Liver (tissue), 9 donors: Measurements from ENCODE around the gene ATXN7L3. TPM values are rescaled to one million over a fixed set of nuclear protein-coding genes. Genes with fewer than 3 reads are reported as not detected.

Experiments
- DNase-seq: peaks from one replicate; pipeline ENCODE4 v3.0.0-alpha.2; 2017; ENCODE audit warnings: low spot score
- H3K27ac ChIP-seq, 2 donors: one replicate each; pipeline ENCODE4 v1.7.0; 2013; ENCODE audit warnings: inconsistent platforms in 2 of 2, low read length in 2 of 2, control low read depth in 1 of 2, low read depth in 1 of 2, mild to moderate bottlenecking in 1 of 2
- H3K27me3 ChIP-seq, 4 donors: one replicate each; pipeline versions ENCODE4 v1.6.1 to v1.7.0; 2013; ENCODE audit warnings: low read length in 3 of 4, inconsistent platforms in 1 of 4, mild to moderate bottlenecking in 1 of 4, moderate library complexity in 1 of 4; ENCODE audit not compliant: control insufficient read depth in 4 of 4, insufficient read depth in 4 of 4
- H3K36me3 ChIP-seq, 4 donors: one replicate each; pipeline versions ENCODE4 v1.6.1 to v1.7.0; 2013; ENCODE audit warnings: low read length in 3 of 4, mild to moderate bottlenecking in 3 of 4, low read depth in 1 of 4, moderate library complexity in 1 of 4; ENCODE audit not compliant: control insufficient read depth in 4 of 4, insufficient read depth in 3 of 4
- H3K4me1 ChIP-seq, 4 donors: one replicate each; pipeline versions ENCODE4 v1.6.1 to v1.7.0; 2013; ENCODE audit warnings: low read length in 3 of 4, mild to moderate bottlenecking in 3 of 4, moderate library complexity in 1 of 4; ENCODE audit not compliant: control insufficient read depth in 4 of 4, insufficient read depth in 4 of 4
- H3K4me3 ChIP-seq, 3 donors: one replicate each; pipeline versions ENCODE4 v1.6.1 to v1.7.0; 2013; ENCODE audit warnings: low read length in 3 of 3, control low read depth in 1 of 3, low read depth in 1 of 3, mild to moderate bottlenecking in 1 of 3
- H3K9ac ChIP-seq, 2 donors: one replicate each; pipeline ENCODE4 v1.7.0; 2013; ENCODE audit warnings: low read length in 2 of 2, mild to moderate bottlenecking in 2 of 2, moderate library complexity in 2 of 2, control low read depth in 1 of 2, low read depth in 1 of 2
- H3K9me3 ChIP-seq, 4 donors: one replicate each; pipeline versions ENCODE4 v1.6.1 to v1.7.0; 2013; ENCODE audit warnings: low read length in 3 of 4; ENCODE audit not compliant: control insufficient read depth in 4 of 4
- CTCF ChIP-seq: fragments of 150-350 bp; IDR thresholded peaks from 2 replicates; pipeline ENCODE4 v1.5.1; 2017; ENCODE audit warnings: improper control_type of control experiment, low read depth, low read length; ENCODE audit not compliant: missing input control
- EGR1 ChIP-seq, 2 donors: IDR thresholded peaks; 2 replicates each; pipeline ENCODE4 v1.6.1; 2016 to 2018; ENCODE audit warnings: antibody characterized with exemption in 2 of 2, low read depth in 2 of 2
- FOXA1 ChIP-seq: IDR thresholded peaks from 2 replicates; pipeline ENCODE4 v1.6.1; 2016; ENCODE audit warnings: antibody characterized with exemption
- FOXA2 ChIP-seq: IDR thresholded peaks from 2 replicates; pipeline ENCODE4 v1.6.1; 2016; ENCODE audit warnings: antibody characterized with exemption
- GABPA ChIP-seq, 2 donors: IDR thresholded peaks in 1 of 2; conservative IDR thresholded peaks in 1 of 2; 2 replicates each; pipeline ENCODE4 v1.6.1; 2016; ENCODE audit warnings: antibody characterized with exemption in 2 of 2, mild to moderate bottlenecking in 1 of 2, moderate library complexity in 1 of 2
- HNF4A ChIP-seq, 2 donors: conservative IDR thresholded peaks; 2 replicates each; pipeline ENCODE4 v1.6.1; 2016; ENCODE audit warnings: antibody characterized with exemption in 2 of 2, mild to moderate bottlenecking in 2 of 2
- HNF4G ChIP-seq: IDR thresholded peaks from 2 replicates; pipeline ENCODE4 v1.6.1; 2016; ENCODE audit warnings: antibody characterized with exemption
- JUND ChIP-seq, 2 donors: IDR thresholded peaks; 2 replicates each; pipeline ENCODE4 v1.6.1; 2016; ENCODE audit warnings: antibody characterized with exemption in 2 of 2
- MAX ChIP-seq: IDR thresholded peaks from 2 replicates; pipeline ENCODE4 v1.6.1; 2016; ENCODE audit warnings: antibody characterized with exemption
- NR2F2 ChIP-seq: IDR thresholded peaks from 2 replicates; pipeline ENCODE4 v1.6.1; 2016; ENCODE audit warnings: antibody characterized with exemption
- RAD21 ChIP-seq, 2 donors: IDR thresholded peaks; 2 replicates each; pipeline ENCODE4 v1.6.1; 2016; ENCODE audit warnings: antibody characterized with exemption in 2 of 2, mild to moderate bottlenecking in 2 of 2
- RXRA ChIP-seq, 2 donors: IDR thresholded peaks; 2 replicates each; pipeline ENCODE4 v1.6.1; 2017 to 2018; ENCODE audit warnings: antibody characterized with exemption in 2 of 2, mild to moderate bottlenecking in 1 of 2
- SP1 ChIP-seq: IDR thresholded peaks from 2 replicates; pipeline ENCODE4 v1.6.1; 2018; ENCODE audit warnings: antibody characterized with exemption, mild to moderate bottlenecking
- TAF1 ChIP-seq: conservative IDR thresholded peaks from 2 replicates; pipeline ENCODE4 v1.6.1; 2016; ENCODE audit warnings: antibody characterized with exemption, mild to moderate bottlenecking
- YY1 ChIP-seq: IDR thresholded peaks from 2 replicates; pipeline ENCODE4 v1.6.1; 2016; ENCODE audit warnings: antibody characterized with exemption, mild to moderate bottlenecking
- WGBS: extraction: QIAGEN DNeasy Blood & Tissue Kit; methylation state at CpG from one replicate; pipeline ENCODE4 v1.1.7; 2013; 5-methylcytosine and 5-hydroxymethylcytosine counted together
- polyA plus RNA-seq, 2 donors: library from polyadenylated mRNA; stranded (reverse) in 1 of 2; unstranded in 1 of 2; fragments of 200-250 nt in 1 of 2; fragments of >200 nt in 1 of 2; fragmentation: Nextera tagmentation in 1 of 2; extraction: Ambion mirVana in 1 of 2; gene quantifications; one replicate each; pipeline versions ENCODE4 v1.2.1 to v1.2.3, GENCODE V29; 2013 to 2015
- total RNA-seq, 2 donors: library from RNA; depleted of rRNA; stranded (reverse); fragments of >200 nt; gene quantifications; one replicate each; pipeline ENCODE4 v1.2.3, GENCODE V29; 2014
- TF ChIP-seq, protein P1 (sequence below): IDR thresholded peaks from 2 replicates; pipeline ENCODE4 v1.6.1; 2016; ENCODE audit warnings: antibody characterized with exemption, mild to moderate bottlenecking
- TF ChIP-seq, protein P2 (sequence below): IDR thresholded peaks from 2 replicates; pipeline ENCODE4 v1.6.1; 2016; ENCODE audit warnings: antibody characterized with exemption
- TF ChIP-seq, protein P3 (sequence below): IDR thresholded peaks from 2 replicates; pipeline ENCODE4 v1.6.1; 2016; ENCODE audit warnings: antibody characterized with exemption
- donor health status: healthy.
- donor health status: healthy.
- donor health status: healthy.
- donor health status: healthy.
- donor health status: healthy.

Gene ATXN7L3
- total and polyA plus RNA-seq, 4 donors = 5.1 to 20.9 (median 14.7) TPM

- H3K4me3 ChIP-seq = no peak overlapping the region
- H3K27me3 ChIP-seq = no peaks in the 10 kb centered on the region
- peaks cover 1 to 34% (median 23%) of the 10 kb centered on the region in 4 donors for H3K36me3 ChIP-seq
- peaks cover 0 to 12% (median 7%) of the 10 kb centered on the region in 4 donors for H3K4me1 ChIP-seq
- H3K9ac ChIP-seq = no peak overlapping the region
- no peak overlapping the region for H3K27ac ChIP-seq
- DNase-seq = no peak
- TF ChIP-seq CTCF (no peak), TAF1 (no peak), FOXA2 (no peak), SP1 (no peak), HNF4A (conservative IDR thresholded peaks at IDR 0.05) (no peak), JUND (IDR thresholded peaks at IDR 0.05) (no peak), RAD21 (IDR thresholded peaks at IDR 0.05) (no peak), RXRA (IDR thresholded peaks at IDR 0.05) (no peak), MAX (no peak), EGR1 (IDR thresholded peaks at IDR 0.05; ENCODE audit: low read depth in 2 of 2) (no peak), YY1 (no peak), FOXA1 (no peak), NR2F2 (no peak), HNF4G (no peak), GABPA (IDR thresholded peaks at IDR 0.05 in 1 of 2, conservative IDR thresholded peaks at IDR 0.05 in 1 of 2) (no peak)
- TF ChIP-seq, protein P1, sequence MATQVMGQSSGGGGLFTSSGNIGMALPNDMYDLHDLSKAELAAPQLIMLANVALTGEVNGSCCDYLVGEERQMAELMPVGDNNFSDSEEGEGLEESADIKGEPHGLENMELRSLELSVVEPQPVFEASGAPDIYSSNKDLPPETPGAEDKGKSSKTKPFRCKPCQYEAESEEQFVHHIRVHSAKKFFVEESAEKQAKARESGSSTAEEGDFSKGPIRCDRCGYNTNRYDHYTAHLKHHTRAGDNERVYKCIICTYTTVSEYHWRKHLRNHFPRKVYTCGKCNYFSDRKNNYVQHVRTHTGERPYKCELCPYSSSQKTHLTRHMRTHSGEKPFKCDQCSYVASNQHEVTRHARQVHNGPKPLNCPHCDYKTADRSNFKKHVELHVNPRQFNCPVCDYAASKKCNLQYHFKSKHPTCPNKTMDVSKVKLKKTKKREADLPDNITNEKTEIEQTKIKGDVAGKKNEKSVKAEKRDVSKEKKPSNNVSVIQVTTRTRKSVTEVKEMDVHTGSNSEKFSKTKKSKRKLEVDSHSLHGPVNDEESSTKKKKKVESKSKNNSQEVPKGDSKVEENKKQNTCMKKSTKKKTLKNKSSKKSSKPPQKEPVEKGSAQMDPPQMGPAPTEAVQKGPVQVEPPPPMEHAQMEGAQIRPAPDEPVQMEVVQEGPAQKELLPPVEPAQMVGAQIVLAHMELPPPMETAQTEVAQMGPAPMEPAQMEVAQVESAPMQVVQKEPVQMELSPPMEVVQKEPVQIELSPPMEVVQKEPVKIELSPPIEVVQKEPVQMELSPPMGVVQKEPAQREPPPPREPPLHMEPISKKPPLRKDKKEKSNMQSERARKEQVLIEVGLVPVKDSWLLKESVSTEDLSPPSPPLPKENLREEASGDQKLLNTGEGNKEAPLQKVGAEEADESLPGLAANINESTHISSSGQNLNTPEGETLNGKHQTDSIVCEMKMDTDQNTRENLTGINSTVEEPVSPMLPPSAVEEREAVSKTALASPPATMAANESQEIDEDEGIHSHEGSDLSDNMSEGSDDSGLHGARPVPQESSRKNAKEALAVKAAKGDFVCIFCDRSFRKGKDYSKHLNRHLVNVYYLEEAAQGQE = no peak
- TF ChIP-seq, protein P2, sequence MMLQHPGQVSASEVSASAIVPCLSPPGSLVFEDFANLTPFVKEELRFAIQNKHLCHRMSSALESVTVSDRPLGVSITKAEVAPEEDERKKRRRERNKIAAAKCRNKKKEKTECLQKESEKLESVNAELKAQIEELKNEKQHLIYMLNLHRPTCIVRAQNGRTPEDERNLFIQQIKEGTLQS = no peak
- TF ChIP-seq, protein P3, sequence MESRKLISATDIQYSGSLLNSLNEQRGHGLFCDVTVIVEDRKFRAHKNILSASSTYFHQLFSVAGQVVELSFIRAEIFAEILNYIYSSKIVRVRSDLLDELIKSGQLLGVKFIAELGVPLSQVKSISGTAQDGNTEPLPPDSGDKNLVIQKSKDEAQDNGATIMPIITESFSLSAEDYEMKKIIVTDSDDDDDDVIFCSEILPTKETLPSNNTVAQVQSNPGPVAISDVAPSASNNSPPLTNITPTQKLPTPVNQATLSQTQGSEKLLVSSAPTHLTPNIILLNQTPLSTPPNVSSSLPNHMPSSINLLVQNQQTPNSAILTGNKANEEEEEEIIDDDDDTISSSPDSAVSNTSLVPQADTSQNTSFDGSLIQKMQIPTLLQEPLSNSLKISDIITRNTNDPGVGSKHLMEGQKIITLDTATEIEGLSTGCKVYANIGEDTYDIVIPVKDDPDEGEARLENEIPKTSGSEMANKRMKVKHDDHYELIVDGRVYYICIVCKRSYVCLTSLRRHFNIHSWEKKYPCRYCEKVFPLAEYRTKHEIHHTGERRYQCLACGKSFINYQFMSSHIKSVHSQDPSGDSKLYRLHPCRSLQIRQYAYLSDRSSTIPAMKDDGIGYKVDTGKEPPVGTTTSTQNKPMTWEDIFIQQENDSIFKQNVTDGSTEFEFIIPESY = no peak
- 91% methylated on average over 5 of the region's 5 CpGs for WGBS
- no peaks in the 10 kb centered on the region for H3K9me3 ChIP-seq
Measured at GRCh38 chr17:44207743-44208142, 8.1 kb upstream of the ATXN7L3 start.
